CD4-positive, alpha-beta T cell (primary cell): ENCODE data around the gene TRIM36. TPM values are rescaled to one million over a fixed set of nuclear protein-coding genes. Genes with fewer than 3 reads are reported as not detected.

Source experiments
- ATAC-seq: fragments of 200-7000 bp; cut with Tn5 transposase; one replicate; pipeline ENCODE4 v1.10.0; 2022; ENCODE audit warnings: mild to moderate bottlenecking; ENCODE audit not compliant: poor library complexity
- CTCF ChIA-PET: fragments of 350-600 bp; sonication (Branson Sonifier 250); formaldehyde crosslinking; loops from one replicate; lab custom pipeline; 2021; ENCODE audit warnings: antibody characterized with exemption, inconsistent platforms; lab: Charles Lee
- POLR2A ChIA-PET: fragments of 350-600 bp; sonication (Branson Sonifier 250); formaldehyde crosslinking; loops from one replicate; lab custom pipeline; 2021; ENCODE audit warnings: antibody characterized with exemption, inconsistent platforms; lab: Charles Lee
- DNase-seq, 14 experiments: peaks; one replicate each; pipeline ENCODE4 v3.0.0-alpha.2; 2013 to 2020; ENCODE audit warnings: mixed read lengths in 2 of 14
- H3K27ac ChIP-seq, 2 donors: one replicate each; pipeline versions ENCODE4 v1.5.1 to v1.7.0; 2013; ENCODE audit warnings: low read length in 2 of 2, low read depth in 1 of 2, mild to moderate bottlenecking in 1 of 2
- H3K27me3 ChIP-seq, 2 experiments: 1 replicate in 1 of 2; 2 replicates in 1 of 2; pipeline versions ENCODE4 v1.6.1 to v1.7.0; 2013; ENCODE audit warnings: low read length in 2 of 2, control low read depth in 1 of 2, mild to moderate bottlenecking in 1 of 2, moderate library complexity in 1 of 2; ENCODE audit not compliant: insufficient read depth in 2 of 2, control insufficient read depth in 1 of 2
- H3K36me3 ChIP-seq: one replicate; pipeline ENCODE4 v1.6.1; 2013; ENCODE audit warnings: low read length, control low read depth; ENCODE audit not compliant: insufficient read depth
- H3K4me1 ChIP-seq: one replicate; pipeline ENCODE4 v1.6.1; 2013; ENCODE audit warnings: low read length, control low read depth; ENCODE audit not compliant: insufficient read depth
- H3K4me3 ChIP-seq: one replicate; pipeline ENCODE4 v1.5.1; 2013; ENCODE audit warnings: mild to moderate bottlenecking, low read length, moderate library complexity
- H3K9me3 ChIP-seq, 2 experiments: 1 replicate in 1 of 2; 2 replicates in 1 of 2; pipeline versions ENCODE4 v1.6.1 to v1.7.0; 2013; ENCODE audit warnings: low read length in 2 of 2, mild to moderate bottlenecking in 2 of 2, control low read depth in 1 of 2, moderate library complexity in 1 of 2; ENCODE audit not compliant: control insufficient read depth in 1 of 2, insufficient read depth in 1 of 2
- H3K27ac Mint-ChIP-seq: one replicate; pipeline ENCODE4 v1.8.0; 2020; ENCODE audit warnings: mixed read lengths
- H3K27me3 Mint-ChIP-seq: one replicate; pipeline ENCODE4 v1.8.0; 2021; ENCODE audit warnings: mixed read lengths
- H3K36me3 Mint-ChIP-seq: one replicate; pipeline ENCODE4 v1.8.0; 2021; ENCODE audit warnings: low read depth, mixed read lengths
- H3K4me1 Mint-ChIP-seq: one replicate; pipeline ENCODE4 v1.8.0; 2021; ENCODE audit warnings: low read depth, mixed read lengths
- H3K4me3 Mint-ChIP-seq: one replicate; pipeline ENCODE4 v1.8.0; 2020; ENCODE audit warnings: mild to moderate bottlenecking, mixed read lengths
- H3K9me3 Mint-ChIP-seq: one replicate; pipeline ENCODE4 v1.8.0; 2020; ENCODE audit warnings: mixed read lengths
- intact Hi-C, 2 experiments: fragments of 100-400 bp; cut with DNase I in 1 of 2; cut with micrococcal nuclease in 1 of 2; formaldehyde crosslinking; loops; one replicate each; pipeline versions ENCODE4 v1.15.1 to v1.9.0; 2023 to 2025; cut with DNase I, micrococcal nuclease
- total RNA-seq, 174 experiments: library from RNA in 2 of 174; stranded (reverse) in 2 of 174; gene quantifications; one replicate each; pipeline ENCODE4 v1.2.3 and lab custom pipeline; 2021 to 2026
- TF ChIP-seq, protein P1 (sequence below): fragments of 200-600 bp; IDR thresholded peaks from one replicate; pipeline ENCODE4 v1.8.0; 2022; ENCODE audit warnings: antibody characterized with exemption, mild to moderate bottlenecking

TRIM36 gene
- total RNA-seq, 2 experiments from 2014 or later, result 0.14 TPM; not detected in 1

- no peak for ATAC-seq
- POLR2A ChIA-PET, result no interaction called here
These were observed 33.2 kb upstream of the TRIM36 start for GRCh38 chr5:115202952-115203351.

GRCh38 chr5:115196161-115196560 lies 26.5 kb upstream of the TRIM36 start:
- H3K9me3 ChIP-seq, result no peaks in the 10 kb centered on the region
- H3K4me1 ChIP-seq, result no peaks in the 10 kb centered on the region
- TF ChIP-seq, protein P1, sequence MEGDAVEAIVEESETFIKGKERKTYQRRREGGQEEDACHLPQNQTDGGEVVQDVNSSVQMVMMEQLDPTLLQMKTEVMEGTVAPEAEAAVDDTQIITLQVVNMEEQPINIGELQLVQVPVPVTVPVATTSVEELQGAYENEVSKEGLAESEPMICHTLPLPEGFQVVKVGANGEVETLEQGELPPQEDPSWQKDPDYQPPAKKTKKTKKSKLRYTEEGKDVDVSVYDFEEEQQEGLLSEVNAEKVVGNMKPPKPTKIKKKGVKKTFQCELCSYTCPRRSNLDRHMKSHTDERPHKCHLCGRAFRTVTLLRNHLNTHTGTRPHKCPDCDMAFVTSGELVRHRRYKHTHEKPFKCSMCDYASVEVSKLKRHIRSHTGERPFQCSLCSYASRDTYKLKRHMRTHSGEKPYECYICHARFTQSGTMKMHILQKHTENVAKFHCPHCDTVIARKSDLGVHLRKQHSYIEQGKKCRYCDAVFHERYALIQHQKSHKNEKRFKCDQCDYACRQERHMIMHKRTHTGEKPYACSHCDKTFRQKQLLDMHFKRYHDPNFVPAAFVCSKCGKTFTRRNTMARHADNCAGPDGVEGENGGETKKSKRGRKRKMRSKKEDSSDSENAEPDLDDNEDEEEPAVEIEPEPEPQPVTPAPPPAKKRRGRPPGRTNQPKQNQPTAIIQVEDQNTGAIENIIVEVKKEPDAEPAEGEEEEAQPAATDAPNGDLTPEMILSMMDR, result no peak
- CTCF ChIA-PET, result no interaction called here
- no peak for ATAC-seq
- intact Hi-C loops, result no loop called here
- POLR2A ChIA-PET, result no interaction called here
- H3K27me3 Mint-ChIP-seq, result no peaks in the 10 kb centered on the region
- H3K36me3 ChIP-seq, result no peaks in the 10 kb centered on the region
- H3K27me3 ChIP-seq, result no peaks in the 10 kb centered on the region
- H3K27ac ChIP-seq, result no peak overlapping the region
- no peaks in the 10 kb centered on the region for H3K4me1 Mint-ChIP-seq
- H3K9me3 Mint-ChIP-seq, result no peaks in the 10 kb centered on the region
- no peak for DNase-seq
- H3K4me3 Mint-ChIP-seq, result no peak overlapping the region
- no peaks in the 10 kb centered on the region for H3K36me3 Mint-ChIP-seq
- H3K4me3 ChIP-seq, result no peak overlapping the region
- no peak overlapping the region for H3K27ac Mint-ChIP-seq

More at GRCh38 chr5:115202952-115203351, 33.2 kb upstream of the TRIM36 start:
- no peaks in the 10 kb centered on the region for H3K9me3 Mint-ChIP-seq
- H3K36me3 ChIP-seq, result no peaks in the 10 kb centered on the region
- no peak overlapping the region for H3K4me3 ChIP-seq
- H3K4me1 ChIP-seq, result no peaks in the 10 kb centered on the region
- no peaks in the 10 kb centered on the region for H3K4me1 Mint-ChIP-seq
- no peaks in the 10 kb centered on the region for H3K27me3 ChIP-seq
- no peak for DNase-seq
- CTCF ChIA-PET, result no interaction called here
- H3K4me3 Mint-ChIP-seq, result no peak overlapping the region
- H3K27ac ChIP-seq, result no peak overlapping the region
- H3K9me3 ChIP-seq, result no peaks in the 10 kb centered on the region
- H3K27ac Mint-ChIP-seq, result no peak overlapping the region
- H3K27me3 Mint-ChIP-seq, result no peaks in the 10 kb centered on the region
- intact Hi-C loops, result no loop called here
- peaks cover 8% of the 10 kb centered on the region for H3K36me3 Mint-ChIP-seq
- TF ChIP-seq, protein P1, result no peak

DNA sequence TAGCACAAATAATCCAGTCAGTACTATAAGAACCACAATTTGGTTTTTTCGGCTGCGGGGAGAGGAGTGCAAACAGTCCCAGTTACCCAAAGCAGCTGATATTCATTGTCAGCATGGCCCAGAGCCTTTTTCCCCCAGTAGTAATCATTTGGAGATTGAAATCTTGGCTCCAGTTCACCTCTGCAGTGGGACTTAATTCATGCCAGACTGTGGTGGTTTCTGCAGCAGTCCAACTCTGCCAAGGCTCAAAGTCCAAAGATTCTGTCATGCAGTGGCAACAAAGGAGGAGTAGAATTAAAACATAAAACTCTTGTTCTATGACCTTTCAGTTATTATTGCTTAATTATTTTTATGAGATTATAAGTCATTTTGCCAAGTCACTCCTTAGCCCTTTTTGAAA lies 25.0 kb upstream of the TRIM36 start:
- intact Hi-C loops, result no loop called here
- ChIA-PET POLR2A (no interaction called here), CTCF (no interaction called here)
- no peak overlapping the region for H3K4me3 ChIP-seq
- DNase-seq (no peak), ATAC-seq (no peak)
- TF ChIP-seq, protein P1, result no peak
- no peaks in the 10 kb centered on the region for H3K36me3 ChIP-seq
- Mint-ChIP-seq H3K4me1 (no peaks in the 10 kb centered on the region), H3K27me3 (peaks cover 8% of the 10 kb centered on the region), H3K36me3 (no peaks in the 10 kb centered on the region), H3K9me3 (no peaks in the 10 kb centered on the region), H3K27ac (no peak overlapping the region), H3K4me3 (no peak overlapping the region)
- H3K4me1 ChIP-seq, result no peaks in the 10 kb centered on the region
- no peak overlapping the region for H3K27ac ChIP-seq
- no peaks in the 10 kb centered on the region for H3K27me3 ChIP-seq
- H3K9me3 ChIP-seq, result no peaks in the 10 kb centered on the region
